Measurements from ENCODE around the gene UPK1B.
"Not testable (repeated sequence)": the region's sequence is repeated elsewhere in the genome, so short reads cannot be mapped to it uniquely, and the experiment has no call there.

The UPK1B gene

DNA sequence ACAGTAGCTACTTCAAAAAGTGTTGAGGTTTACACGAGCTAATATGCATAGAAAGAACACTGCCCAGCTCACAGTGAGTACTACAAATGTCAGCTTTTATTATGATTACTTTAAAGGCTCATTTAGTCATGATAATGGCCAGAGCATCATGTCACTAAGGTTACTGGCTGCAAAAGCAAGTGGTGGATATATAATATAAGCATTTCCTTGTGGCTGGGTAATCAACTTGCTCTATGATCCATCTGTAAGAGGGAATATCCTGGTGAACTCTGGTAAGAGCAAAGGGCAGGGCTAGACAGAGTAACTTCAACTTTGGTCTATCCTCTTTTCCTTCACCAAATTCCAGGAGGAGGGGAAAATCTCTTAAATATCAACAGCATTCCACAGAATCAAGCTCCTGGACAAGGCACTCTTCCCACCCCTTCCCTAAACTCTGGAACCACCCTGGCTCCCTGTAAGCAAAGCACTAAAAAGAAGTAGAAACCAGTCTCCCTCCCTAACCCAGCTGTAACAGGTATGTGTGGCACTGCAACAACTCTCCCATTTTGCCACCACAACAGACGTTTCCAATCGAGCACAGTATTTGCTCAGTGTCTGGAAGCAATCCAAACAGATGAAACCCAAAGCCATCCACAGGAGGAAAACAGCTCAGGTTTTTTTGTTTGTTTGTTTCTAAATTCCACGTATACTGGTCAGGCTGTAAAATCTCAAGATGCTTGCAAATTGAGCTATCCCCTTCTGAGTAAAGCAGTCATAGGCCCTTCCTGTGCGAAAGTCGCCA, 53.9 kb downstream of the UPK1B start:
- no peak for DNase-seq

DNA sequence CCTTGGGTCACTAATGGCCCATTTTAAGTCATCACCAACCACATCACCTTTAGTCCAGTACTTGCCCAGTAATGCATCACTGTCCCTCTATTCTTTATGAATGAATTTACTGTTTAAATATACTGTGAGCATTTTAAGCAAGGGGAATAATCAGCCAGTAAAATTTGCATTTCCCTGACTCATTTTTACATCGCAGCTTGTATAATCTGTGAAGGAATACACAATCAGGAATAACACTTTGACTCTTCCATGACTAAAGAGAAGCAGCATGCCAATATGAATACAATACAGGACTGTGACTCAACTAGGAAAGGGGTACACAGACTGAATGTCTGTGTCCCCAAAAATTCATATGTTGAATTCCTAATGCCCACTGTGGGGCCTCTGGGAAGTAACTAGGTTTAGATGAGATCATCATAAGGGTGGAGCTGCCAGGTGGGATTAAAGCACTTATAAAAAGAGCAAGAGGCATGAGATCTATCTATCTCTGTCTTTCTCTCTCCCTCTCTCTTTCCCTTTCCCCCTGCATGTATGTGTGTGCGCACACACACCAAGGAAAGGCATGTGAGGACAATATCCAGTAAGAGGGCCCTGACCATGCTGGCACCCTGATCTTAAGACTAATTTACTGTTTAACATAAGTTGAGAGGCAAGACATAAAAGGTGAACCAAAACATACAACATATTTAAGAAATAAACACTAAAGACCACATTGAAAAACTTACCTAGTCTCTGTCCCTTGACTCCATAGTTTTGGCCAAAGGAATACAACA, 55.2 kb downstream of the UPK1B start:
- DNase-seq: no peak

- DNase-seq: no peak
Measured at GRCh38 chr3:119229190-119229589, 55.8 kb downstream of the UPK1B start.

GRCh38 chr3:119230071-119230470, 56.7 kb downstream of the UPK1B start:
- DNase-seq: no peak

GRCh38 chr3:119230745-119231144, 57.3 kb downstream of the UPK1B start:
- DNase-seq: no peak

GRCh38 chr3:119234610-119235009, 61.2 kb downstream of the UPK1B start:
- no peak for DNase-seq

GRCh38 chr3:119235151-119235550, 61.8 kb downstream of the UPK1B start:
- no peak for DNase-seq

DNA sequence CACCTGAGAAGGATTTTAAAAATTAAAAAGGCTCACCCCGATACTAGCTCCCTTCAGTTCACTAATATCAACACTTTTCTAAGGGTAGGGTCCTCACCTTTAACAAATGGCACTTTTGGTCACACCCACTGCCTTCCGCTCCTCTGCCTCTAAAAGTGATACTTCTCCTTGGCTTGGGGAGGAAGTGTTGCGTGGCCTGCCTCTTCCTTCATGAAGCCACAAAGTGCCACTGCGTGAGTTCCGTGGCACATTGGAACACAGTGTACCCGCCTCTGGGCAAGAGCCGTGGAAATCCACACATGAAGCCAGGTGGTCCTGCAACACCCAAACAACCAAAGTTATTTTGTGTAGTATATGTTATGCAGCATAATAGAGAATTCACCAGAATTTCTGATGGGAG, 63.4 kb downstream of the UPK1B start:
- DNase-seq: peak; percentile 14

DNA sequence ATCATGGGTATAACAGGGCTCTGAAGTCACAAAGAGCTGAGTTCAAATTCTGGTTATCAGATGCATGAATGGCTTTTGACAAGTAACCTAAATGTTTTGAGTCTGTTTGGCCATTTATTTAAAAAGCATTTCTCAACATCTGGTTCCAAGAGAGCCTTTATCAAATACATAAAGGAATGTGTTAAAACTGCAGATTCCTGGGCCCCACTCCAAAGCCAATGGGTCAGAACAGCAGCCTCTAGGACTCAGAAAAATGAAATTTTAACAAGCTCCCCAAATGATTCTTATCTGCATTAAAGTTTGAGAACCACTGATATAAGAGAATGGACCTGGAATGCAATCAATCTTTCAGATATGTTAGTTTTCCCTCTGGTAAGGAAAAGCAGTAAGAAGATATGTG, 63.9 kb downstream of the UPK1B start:
- no peak for DNase-seq

DNA sequence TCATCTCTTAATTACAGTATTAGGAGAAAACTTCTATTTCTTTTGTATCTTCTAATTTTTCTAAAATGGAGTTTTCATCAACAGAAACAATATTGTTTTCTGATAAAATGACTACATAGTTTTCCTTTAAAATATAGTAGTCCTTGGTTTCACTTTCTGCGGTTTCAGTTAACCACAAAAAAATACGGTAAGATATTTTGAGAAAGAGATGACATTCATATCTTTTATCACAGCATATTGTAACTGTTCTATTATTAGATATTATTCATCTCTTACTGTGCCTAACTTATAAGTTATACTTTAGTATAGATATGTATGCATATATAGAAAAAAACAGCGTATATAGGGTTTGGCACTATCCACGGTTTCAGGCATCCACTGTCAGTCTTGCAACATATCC, 65.0 kb downstream of the UPK1B start:
- DNase-seq: no peak

DNA sequence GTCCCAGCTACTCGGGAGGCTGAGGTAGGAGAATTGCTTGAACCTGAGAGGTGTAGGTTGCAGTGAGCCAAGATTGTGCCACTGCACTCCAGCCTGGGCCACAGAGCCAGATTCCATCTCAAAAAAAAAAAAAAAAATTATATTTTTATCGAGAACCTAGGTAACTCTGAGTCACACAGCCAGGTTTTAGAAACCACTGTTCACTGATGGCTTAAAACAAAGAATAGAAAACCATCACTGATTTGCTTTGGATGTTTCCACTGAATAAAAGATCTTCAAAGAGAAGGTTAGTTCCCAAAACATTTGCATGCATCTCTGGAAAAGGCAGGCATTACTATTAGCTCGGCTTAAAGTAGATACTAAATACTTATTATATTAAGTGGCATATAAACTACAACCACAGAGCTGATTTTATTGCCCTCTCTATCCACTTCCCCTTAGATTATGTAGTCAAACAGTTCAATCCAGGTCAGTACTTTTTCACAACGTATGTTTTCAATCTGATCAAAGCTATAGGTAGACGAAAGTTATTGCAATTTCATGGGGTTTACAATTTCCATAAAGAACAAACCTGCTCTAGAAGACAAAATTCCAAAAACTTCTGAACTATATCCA, 65.9 kb downstream of the UPK1B start:
- no peak for DNase-seq

- DNase-seq: peak; percentile 25
Measured at GRCh38 chr3:119240101-119240590, 66.7 kb downstream of the UPK1B start.

DNA sequence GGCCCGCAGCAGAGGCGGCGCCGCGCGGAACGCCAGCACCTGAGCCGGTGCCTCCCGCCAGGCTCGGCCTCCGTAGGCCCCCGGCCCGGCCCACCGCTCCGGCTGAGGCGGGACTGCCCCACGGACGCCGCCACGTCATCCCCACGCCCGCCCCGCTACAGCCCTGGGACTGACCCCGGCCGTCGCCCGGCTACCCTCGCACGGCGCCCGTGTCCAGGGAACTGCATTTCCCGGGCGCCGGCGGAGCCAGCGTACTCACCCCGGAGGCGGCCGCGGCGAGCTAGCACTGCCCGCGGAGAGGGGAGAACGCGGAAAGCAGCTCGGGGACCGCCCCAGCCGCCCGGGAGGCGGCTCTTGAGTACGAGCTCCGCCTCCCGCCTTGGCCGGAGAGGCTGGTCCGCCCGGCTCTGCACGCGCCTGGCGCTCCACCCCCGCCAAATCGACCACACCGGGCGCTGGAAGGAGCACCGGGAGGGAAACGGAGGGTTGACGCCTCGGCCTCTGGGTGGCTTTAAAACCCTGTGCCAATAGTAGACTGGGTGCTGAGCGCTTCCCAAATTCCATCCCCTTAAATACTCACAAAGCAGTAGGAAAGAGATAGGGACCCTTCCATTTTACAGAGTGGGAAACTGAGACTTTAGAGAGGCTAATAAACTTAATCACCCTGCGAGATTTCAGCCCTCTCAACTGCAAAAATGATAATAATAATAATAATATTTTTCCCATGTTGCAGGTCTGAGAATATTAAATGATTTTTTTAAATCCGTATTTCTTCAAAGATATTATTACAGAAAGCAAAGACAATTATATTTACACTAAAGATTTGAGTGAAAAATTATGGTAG, 67.4 kb downstream of the UPK1B start, which contains the start of gene B4GALT4:
B4GALT4 (minus strand) TSS at position 288 of the 844 bp plus-strand sequence. CDS start 10,779 bp downstream, outside the sequence.
- peak; percentile 70 for DNase-seq

DNA sequence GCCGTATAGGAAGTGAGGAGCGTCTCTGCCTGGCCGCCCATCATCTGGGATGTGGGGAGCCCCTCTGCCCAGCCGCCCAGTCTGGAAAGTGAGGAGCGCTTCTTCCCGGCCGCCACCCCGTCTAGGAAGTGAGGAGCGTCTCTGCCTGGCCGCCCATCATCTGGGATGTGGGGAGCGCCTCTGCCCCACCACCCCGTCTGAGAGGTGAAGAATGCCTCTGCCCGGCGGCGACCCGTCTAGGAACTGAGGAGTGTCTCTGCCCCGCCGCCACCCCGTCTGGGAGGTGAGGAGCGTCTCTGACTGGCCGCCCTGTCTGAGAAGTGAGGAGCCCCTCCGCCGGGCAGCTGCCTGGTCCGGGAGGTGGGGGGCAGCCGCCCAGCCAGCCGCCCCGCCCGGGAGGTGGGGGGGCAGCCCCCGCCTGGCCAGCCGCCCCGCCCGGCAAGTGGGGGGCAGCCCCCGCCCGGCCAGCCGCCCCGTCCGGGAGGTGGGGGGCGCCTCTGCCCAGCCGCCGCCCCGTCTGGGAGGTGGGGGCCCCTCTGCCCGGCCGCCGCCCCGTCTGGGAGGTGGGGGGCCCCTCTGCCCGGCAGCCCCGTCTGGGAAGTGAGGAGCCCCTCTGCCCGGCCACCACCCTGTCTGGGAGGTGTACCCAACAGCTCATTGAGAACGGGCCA, 69.1 kb downstream of the UPK1B start:
- not testable (repeated sequence) for DNase-seq

DNA sequence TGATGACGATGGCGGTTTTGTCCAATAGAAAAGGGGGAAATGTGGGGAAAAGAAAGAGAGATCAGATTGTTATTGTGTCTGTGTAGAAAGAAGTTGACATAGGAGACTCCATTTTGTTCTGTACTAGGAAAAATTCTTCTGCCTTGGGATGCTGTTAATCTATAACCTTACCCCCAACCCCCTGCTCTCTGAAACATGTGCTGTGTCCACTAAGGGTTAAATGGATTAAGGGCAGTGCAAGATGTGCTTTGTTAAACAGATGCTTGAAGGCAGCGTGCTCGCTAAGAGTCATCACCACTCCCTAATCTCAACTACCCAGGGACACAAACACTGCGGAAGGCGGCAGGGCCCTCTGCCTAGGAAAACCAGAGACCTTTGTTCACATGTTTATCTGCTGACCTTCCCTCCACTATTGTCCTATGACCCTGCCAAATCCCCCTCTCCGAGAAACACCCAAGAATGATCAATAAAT, 69.7 kb downstream of the UPK1B start:
- not testable (repeated sequence) for DNase-seq

DNA sequence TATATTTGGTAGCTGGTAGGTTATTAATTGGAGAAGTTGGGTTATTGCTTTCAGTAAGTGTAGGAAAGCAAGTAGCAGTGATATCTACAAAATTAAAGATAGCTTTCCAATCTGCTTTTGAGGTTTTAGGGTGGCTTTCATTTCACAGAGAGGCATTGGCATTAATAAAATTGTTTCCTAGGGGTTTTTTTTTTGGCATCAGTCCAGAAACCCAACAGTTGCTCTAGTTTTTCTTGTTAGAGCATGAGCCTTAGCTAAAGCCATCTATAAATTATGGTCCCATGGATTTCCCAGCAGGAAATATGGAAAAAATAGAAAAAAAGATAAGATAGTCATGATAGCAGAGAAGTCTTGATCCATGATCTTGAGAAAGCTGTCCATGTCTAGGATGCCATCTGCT, 70.3 kb downstream of the UPK1B start:
- DNase-seq: no peak

DNA sequence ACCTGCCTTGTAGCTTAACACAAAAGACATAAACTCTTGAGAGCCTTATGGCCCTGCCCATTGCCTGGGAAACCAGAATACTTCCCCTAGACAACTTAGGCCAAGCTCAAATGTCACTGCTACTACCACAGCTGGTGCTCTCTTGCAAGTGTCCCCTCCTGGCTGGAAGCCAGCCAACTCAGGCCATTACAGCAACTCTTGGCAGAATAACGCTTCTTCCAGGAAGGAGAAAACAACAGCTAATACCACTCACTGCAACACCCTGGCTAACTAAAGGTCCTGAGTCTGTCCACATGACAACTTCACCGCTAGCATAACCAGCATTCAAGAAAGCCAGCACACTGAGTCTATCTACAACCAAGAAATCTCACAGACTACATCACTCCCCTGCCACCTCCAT, 72.4 kb downstream of the UPK1B start:
- DNase-seq: no peak

All from stimulated activated CD4-positive, alpha-beta T cell treated with anti-CD3 and anti-CD28 coated beads, Interleukin-4, amount 100 ng/mL, for 24 hours (primary cell).